ELF-1 (cell line): ENCODE results near the gene ABCA1.
"Not testable (repeated sequence)": the region's sequence is repeated elsewhere in the genome, so short reads cannot be mapped to it uniquely, and the experiment has no call there.

Experiments
- DNase-seq: peaks from one replicate; pipeline ENCODE4 v3.0.0-alpha.2; 2016; ENCODE audit warnings: low read depth, low spot score

Gene ABCA1

GRCh38 chr9:104795857-104796256, 132.1 kb downstream of the ABCA1 start:
- DNase-seq, result no peak

GRCh38 chr9:104795082-104795481, 132.9 kb downstream of the ABCA1 start:
- DNase-seq, result no peak

GRCh38 chr9:104794070-104794469, 133.9 kb downstream of the ABCA1 start:
- no peak for DNase-seq

GRCh38 chr9:104788251-104788650, 139.7 kb downstream of the ABCA1 start:
- no peak for DNase-seq

GRCh38 chr9:104787306-104788015, 140.5 kb downstream of the ABCA1 start:
- no peak for DNase-seq

- DNase-seq, result no peak
Observed at GRCh38 chr9:104786293-104786692, 141.7 kb downstream of the ABCA1 start.

- DNase-seq, result no peak
Observed at GRCh38 chr9:104784098-104784497, 143.9 kb downstream of the ABCA1 start.

- no peak for DNase-seq
Observed at GRCh38 chr9:104783588-104783987, 144.4 kb downstream of the ABCA1 start.

- no peak for DNase-seq
Observed at GRCh38 chr9:104780796-104781395, 147.1 kb downstream of the ABCA1 start.

GRCh38 chr9:104779946-104780535, 147.9 kb downstream of the ABCA1 start:
- DNase-seq, result no peak

- no peak for DNase-seq
Observed at GRCh38 chr9:104779334-104779733, 148.6 kb downstream of the ABCA1 start.

GRCh38 chr9:104778802-104779201, 149.2 kb downstream of the ABCA1 start:
- no peak for DNase-seq

- DNase-seq, result no peak
Observed at GRCh38 chr9:104776797-104777196, 151.2 kb downstream of the ABCA1 start.

- no peak for DNase-seq
Observed at GRCh38 chr9:104775976-104776375, 152.0 kb downstream of the ABCA1 start.

- no peak for DNase-seq
Observed at GRCh38 chr9:104775574-104775936, 152.4 kb downstream of the ABCA1 start.

- no peak for DNase-seq
Observed at GRCh38 chr9:104774831-104775573, 153.0 kb downstream of the ABCA1 start.

- DNase-seq, result no peak
Observed at GRCh38 chr9:104774132-104774531, 153.8 kb downstream of the ABCA1 start.

GRCh38 chr9:104772714-104773510, 155.0 kb downstream of the ABCA1 start:
- no peak for DNase-seq

GRCh38 chr9:104769655-104770054, 158.3 kb downstream of the ABCA1 start:
- DNase-seq, result no peak

GRCh38 chr9:104769029-104769428, 158.9 kb downstream of the ABCA1 start:
- DNase-seq, result not testable (repeated sequence)

GRCh38 chr9:104767507-104767906, 160.4 kb downstream of the ABCA1 start:
- no peak for DNase-seq

GRCh38 chr9:104766025-104766424, 161.9 kb downstream of the ABCA1 start:
- DNase-seq, result no peak
